Stimulated activated CD8-positive, alpha-beta memory T cell treated with anti-CD3 and anti-CD28 coated beads, Interleukin-7, amount 100 ng/mL, for 24 hours (primary cell): Measurements from ENCODE around the gene LSP1.
"Not testable (repeated sequence)": the region's sequence is repeated elsewhere in the genome, so short reads cannot be mapped to it uniquely, and the experiment has no call there.

Experiments
- DNase-seq: peaks from one replicate; pipeline ENCODE4 v3.0.0-alpha.2; 2020; ENCODE audit warnings: low read depth

Gene LSP1

GRCh38 chr11:1852877-1853276 is at the start of gene LSP1:
TSS of gene LSP1 (plus strand) at chr11:1853084. CDS start at chr11:1853145, 61 bp downstream.
- peak; percentile 61 for DNase-seq

DNA sequence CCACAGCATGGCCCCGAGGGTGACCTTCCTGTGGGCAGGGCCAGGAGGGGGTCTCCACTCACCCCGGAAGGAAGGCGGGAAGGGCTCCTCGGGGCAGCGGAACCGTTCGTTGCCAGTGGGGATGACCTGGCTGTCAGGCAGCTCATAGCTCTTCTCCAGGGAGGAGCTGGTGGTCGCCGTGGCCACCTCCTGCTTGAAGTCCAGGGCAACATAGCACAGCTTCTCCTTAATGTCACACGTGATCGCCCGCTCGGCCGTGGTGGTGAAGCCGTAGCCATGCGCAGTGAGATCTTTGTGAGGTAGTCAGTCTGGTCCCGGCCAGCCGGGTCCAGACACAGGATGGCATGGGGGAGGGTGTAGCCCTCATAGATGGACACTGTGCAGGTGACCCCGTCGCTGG is 49.6 kb upstream of the LSP1 start:
- no peak for DNase-seq

GRCh38 chr11:1803835-1804519 is 48.9 kb upstream of the LSP1 start:
- DNase-seq, result not testable (repeated sequence)

GRCh38 chr11:1805525-1805924 is 47.4 kb upstream of the LSP1 start:
- DNase-seq, result no peak

GRCh38 chr11:1807264-1807995 is 45.5 kb upstream of the LSP1 start:
- DNase-seq, result no peak

DNA sequence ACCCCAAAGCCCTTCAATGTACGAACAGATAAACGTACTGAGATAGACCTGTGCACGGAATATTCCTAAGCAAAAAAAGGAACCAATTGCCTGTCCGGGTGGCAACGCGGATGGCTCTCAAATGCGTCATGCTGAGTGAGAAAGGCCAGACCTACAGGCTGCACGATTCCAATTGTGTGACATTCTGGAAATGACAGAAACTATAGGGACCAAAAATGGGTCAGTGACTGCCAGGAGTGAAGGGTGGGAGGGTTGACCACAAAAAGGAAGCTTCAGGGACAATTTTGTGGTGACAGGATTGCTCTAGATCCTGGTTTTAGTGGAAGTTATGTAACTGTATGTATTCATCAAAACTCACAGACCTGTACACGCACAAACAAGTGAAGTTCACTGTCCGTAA is 42.1 kb upstream of the LSP1 start:
- no peak for DNase-seq

- DNase-seq, result no peak
Observed at GRCh38 chr11:1812274-1812673, 40.6 kb upstream of the LSP1 start.

GRCh38 chr11:1812801-1813200 is 40.1 kb upstream of the LSP1 start:
- no peak for DNase-seq

DNA sequence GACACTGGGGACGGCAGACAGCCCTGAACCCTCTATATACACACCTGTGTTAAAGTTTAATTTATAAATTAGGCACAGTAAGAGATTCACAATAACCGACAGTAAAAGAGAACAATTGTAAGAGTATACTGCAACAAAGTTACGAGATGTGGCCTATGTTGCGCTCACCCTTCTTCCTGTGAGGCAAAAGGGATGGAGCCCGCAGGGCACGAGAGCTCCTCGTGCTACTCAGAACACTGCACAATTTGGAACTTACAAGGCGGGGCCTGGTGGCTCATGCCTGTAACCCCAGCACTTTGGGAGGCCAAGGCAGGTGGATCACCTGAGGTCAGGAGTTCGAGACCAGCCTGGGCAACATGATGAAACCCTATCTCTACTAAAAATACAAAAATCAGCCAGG is 39.5 kb upstream of the LSP1 start:
- not testable (repeated sequence) for DNase-seq

DNA sequence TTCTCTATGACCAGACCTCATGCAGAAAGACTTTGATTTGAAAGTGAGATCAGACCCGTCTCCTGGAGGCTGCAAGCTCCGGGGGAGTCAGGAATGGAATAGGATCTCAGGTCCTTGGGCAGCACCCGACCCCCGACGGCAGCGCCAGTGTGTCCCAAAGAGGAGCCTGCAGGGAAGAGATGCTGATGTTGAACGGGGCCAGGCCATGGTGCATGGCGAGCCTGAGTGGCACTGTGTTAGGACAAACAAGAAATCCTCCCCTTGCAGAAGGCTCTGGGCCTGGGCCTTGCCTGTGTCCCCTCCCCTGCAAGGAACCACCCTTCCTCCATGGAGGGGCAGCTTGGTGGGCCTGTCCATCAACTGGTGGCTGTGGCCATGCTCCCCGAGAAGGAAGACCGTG is 38.2 kb upstream of the LSP1 start:
- no peak for DNase-seq

- no peak for DNase-seq
Observed at GRCh38 chr11:1815311-1815710, 37.6 kb upstream of the LSP1 start.

- no peak for DNase-seq
Observed at GRCh38 chr11:1815751-1816150, 37.1 kb upstream of the LSP1 start.

DNA sequence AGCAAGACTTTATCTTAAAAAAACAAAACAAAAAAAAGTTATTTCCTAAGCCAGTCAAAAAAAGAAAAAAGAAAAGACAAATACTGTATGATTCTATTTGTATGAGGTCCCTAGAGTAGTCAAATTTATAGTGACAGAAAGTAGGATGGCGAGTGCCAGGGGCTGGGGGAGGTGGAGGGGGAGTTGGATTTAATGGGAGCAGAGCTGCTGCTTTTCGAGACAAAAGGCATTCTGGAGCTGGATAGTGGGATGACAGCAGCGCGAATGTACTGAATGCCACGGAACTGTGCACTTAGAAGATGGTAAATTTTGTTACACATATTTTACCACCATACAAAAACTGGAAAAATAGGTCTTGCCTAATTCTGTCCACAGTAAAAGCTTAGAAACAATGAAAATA is 35.9 kb upstream of the LSP1 start:
- DNase-seq, result no peak

DNA sequence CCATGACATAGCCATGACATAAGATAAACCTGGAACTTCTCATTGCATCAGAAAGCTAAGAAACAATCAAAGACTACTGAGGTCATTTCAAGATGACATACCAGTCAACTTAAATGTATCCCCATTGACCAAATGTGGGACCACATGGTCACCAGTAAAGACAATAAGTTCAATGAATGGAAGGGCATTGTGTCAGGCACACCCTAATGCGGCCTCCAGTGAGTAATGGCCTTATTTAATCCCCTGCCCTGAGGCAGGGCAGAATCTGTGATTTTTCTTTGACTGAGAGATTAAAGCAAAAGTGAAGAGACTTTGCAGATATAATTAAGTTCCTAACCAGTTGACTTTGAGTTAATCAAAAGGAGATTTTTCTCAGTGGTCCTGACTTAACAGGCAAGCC is 35.4 kb upstream of the LSP1 start:
- DNase-seq, result no peak

DNA sequence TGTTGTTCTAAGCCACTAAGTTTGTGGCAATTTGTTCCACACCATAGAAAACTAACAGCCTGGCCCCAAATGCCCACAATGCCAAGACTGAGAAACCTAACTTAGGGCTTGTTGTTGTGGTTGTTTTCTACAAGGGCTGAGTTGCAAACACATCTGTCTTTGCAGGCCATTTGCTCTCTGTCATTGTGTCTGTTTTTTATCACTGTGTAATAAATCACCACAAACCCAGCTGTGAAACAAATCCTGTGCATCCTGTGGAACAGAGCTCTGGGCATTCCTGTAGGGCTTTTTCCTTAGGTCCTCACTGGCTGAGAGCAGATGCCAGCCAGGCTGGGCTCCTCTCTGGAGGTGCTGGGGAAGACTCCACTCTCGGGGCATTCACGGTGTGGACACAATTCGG is 33.8 kb upstream of the LSP1 start:
- no peak for DNase-seq

- no peak for DNase-seq
Observed at GRCh38 chr11:1820463-1821325, 32.2 kb upstream of the LSP1 start.

DNA sequence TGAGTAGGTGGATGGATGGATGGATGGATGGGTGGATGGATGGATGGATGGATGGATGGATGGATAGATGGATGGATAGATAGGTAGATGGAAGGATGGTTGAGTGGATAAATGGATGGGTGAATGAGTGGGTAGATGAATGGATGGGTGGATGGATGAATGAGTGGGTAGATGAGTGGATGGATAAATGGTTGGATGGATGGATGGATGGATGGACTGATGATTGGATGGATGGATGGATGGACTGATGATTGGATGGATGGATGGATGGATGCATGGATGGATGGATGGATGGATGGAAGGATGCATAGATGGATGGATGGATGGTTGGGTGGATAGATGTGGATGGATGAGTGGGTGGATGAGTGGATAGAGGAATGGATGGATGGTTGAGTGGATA is 31.3 kb upstream of the LSP1 start:
- DNase-seq, result no peak

DNA sequence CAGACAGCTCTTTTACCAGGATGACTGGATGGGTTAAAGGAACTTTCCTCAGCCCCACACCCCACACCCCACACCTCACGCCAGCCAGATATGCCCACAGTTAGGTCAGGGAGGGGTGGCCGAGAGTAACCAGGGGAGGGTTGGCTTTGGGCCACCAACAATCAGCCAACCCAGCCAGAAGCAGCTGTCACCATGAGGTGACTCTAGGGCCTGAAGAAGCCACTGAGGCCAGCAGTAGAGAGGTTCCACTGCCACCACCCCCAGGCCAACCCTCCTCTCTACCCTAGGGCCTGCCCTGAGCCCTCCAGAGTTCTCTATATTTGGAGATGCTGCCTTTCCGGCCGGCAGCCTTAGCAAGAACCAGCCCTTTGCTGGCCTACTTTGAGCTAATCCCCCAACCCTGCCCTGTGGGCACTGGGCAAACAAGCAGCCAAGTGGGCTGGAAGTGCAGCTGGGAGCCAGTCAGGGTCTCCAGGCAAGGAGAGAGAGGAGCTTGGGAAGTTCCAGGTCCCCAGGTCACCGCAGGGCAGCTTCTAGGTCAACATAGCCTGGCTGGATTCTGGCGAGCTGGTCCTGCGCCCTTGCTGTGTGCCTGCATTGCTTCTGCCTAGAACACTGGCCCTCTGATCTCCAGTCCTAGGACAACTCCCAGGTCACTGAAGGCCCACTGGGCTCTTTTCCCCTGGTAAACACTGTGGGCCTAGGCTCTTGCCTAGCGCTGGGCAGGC is 30.1 kb upstream of the LSP1 start:
- DNase-seq, result no peak

DNA sequence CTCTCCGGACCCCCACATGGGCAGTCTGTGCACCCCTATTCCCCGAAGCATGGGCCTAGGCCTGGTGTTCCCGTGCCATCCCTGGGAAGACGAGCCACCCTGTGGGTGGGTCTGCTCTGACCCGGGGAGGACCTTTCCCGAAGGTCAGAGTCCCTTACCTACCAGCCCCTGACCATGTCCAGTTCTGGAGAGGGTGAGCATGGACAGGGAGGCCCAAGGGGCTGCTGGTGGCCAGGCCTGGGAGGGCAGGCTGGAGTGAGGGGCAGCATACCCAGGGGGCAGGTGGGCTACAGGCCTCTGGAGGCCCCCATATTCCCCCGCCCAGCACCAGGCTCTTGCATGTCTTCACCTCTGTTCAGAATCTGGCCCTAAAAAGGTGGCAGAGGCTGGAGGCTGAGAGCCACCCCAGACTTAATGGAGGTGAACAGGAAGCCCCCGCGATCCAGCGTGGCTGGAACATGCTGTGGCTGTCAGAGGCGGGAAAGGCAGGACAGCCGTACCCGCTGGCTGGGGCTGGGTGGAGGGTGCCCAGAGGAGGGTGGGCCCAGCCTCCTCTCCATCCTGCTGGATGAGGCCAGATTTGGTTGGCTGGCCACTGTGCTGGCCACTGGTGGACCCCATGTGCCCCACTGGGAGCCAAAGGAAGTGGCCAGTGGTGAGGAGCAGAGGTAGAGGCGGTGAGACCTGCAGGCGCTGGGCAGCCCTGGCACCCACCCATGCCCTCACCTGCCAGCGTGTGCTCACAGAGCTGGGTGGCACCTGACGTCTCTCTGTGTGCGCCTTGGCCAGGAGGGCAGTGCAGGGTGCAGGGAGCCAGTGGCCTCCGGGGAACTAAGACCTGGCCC is 29.3 kb upstream of the LSP1 start:
- no peak for DNase-seq

DNA sequence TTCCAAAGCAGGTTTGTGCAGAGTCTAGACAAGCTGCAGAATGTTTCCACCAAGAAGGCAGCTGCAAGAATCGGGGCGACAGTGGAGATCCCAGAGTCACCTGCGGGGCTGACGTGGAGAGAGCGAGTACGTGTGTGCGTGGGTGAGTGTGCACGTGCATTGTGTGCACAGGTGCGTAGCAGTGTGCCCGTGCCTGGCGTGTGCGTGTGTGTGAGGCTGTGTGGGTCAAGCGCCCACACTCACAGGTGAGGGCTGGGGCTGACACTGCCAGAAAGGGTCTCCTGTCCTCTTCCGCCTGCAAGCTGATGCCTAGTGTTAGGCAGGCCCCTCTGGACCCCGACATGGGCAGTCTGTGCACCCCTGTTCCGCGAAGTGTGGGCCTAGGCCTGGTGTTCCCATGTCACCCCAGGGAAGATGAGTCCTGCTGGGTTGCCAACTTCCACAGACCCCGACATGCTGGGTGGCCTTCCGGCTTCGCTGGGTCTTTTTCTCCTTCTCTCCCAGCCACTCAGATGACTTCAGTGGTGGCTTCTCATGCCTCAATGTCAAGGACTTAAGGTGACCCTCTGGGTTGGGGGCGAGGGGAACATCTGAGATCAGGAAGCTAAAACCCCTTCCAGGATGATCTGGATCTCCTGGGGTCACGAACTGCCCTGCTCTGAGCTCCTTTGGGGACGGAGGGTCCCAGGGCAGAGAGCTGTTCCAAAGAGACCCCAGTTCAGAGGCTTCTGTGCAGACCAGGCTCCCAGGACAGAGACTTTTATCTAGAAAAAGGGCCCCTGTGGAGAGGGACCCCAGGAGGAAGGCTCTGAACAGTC is 28.5 kb upstream of the LSP1 start:
- DNase-seq, result no peak
